ENCODE measurements around the gene ADORA2B.
"Not testable (repeated sequence)": the region's sequence is repeated elsewhere in the genome, so short reads cannot be mapped to it uniquely, and the experiment has no call there.

Gene ADORA2B

GRCh38 chr17:15973016-15973415 lies 28.1 kb downstream of the ADORA2B start:
- H3K27ac ChIP-seq = peak overlapping the region; percentile 39; the same call in 1 of the 2 replicates
- peaks cover 14% of the 10 kb centered on the region for H3K4me1 ChIP-seq (ENCODE audit: low read depth, poor library complexity, severe bottlenecking)
- no peaks in the 10 kb centered on the region for H4K20me1 ChIP-seq (ENCODE audit: insufficient read depth)
- no peaks in the 10 kb centered on the region for H3K36me3 ChIP-seq (ENCODE audit: insufficient read depth)
- H3K79me2 ChIP-seq (ENCODE audit: insufficient read depth, low read depth) = no peaks in the 10 kb centered on the region
- H2AFZ ChIP-seq (ENCODE audit: low read depth) = no peak overlapping the region
- H3K9ac ChIP-seq = no peak overlapping the region
- H3K4me3 ChIP-seq (IDR thresholded peaks at IDR 0.05; ENCODE audit: insufficient read depth, low read depth, low read length) = no peak overlapping the region
- no peaks in the 10 kb centered on the region for H3K27me3 ChIP-seq (ENCODE audit: insufficient read depth, low read depth)
- H3K4me2 ChIP-seq = 0 out of 2 replicates have a peak overlapping the region, but pooled peaks have one; percentile 9
- TF ChIP-seq CTCF (conservative IDR thresholded peaks at IDR 0.05; ENCODE audit: low read depth, low read length) = no peak

DNA sequence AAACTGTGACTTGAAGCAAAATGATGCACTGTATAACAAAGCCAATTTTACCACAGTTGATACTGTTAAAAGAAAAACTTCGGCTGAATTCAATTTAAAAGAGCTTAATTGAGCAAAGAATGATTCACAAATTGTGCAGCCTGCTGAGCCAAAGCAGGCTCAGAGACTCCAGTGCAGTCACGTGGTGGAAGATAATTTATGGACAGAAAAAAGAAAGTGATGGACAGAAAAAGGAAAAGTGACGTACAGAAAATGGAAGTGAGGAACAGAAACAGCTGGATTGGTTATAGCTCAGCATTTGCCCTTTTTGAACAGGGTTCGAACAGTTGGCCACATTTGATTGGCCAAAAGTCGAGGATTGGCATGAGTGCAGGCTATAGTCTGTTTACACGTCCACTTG lies 28.9 kb downstream of the ADORA2B start:
- no peak overlapping the region for H2AFZ ChIP-seq (ENCODE audit: low read depth)
- no peak overlapping the region for H3K4me2 ChIP-seq
- H3K79me2 ChIP-seq (ENCODE audit: insufficient read depth, low read depth) = no peaks in the 10 kb centered on the region
- H3K36me3 ChIP-seq (ENCODE audit: insufficient read depth) = no peaks in the 10 kb centered on the region
- H3K27me3 ChIP-seq (ENCODE audit: insufficient read depth, low read depth) = no peaks in the 10 kb centered on the region
- no peak overlapping the region; the same call in 1 of the 2 replicates for H3K27ac ChIP-seq
- TF ChIP-seq CTCF (conservative IDR thresholded peaks at IDR 0.05; ENCODE audit: low read depth, low read length) = no peak
- no peak overlapping the region for H3K4me3 ChIP-seq (IDR thresholded peaks at IDR 0.05; ENCODE audit: insufficient read depth, low read depth, low read length)
- H4K20me1 ChIP-seq (ENCODE audit: insufficient read depth) = no peaks in the 10 kb centered on the region
- no peak overlapping the region for H3K9ac ChIP-seq
- H3K4me1 ChIP-seq (ENCODE audit: low read depth, poor library complexity, severe bottlenecking) = peaks cover 14% of the 10 kb centered on the region

- no peaks in the 10 kb centered on the region for H3K36me3 ChIP-seq (ENCODE audit: insufficient read depth)
Observed at GRCh38 chr17:15977894-15978293, 33.0 kb downstream of the ADORA2B start.

DNA sequence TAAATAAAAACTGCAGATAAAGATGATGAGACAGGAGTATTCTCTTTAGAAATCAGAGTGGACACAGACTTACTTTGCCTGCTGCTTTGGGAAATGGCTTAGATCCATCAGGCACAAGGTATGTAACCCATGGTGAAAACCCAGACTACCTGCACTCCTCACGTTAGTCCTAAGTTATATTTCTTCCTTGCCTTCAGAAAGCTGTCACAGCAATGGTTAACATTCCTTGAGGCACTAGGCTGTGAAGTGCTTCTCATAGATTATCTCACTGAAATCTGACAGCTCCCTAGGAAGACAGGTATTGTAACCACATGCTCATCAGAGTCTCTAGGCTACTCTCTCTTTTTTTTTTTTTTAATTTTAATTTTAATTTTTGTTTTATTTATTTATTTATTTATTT lies 33.7 kb downstream of the ADORA2B start:
- Histone ChIP-seq H3K27me3 (ENCODE audit: insufficient read depth, low read depth) (no peaks in the 10 kb centered on the region), H3K9ac (no peak overlapping the region), H3K79me2 (ENCODE audit: insufficient read depth, low read depth) (no peaks in the 10 kb centered on the region), H4K20me1 (ENCODE audit: insufficient read depth) (no peaks in the 10 kb centered on the region), H3K4me2 (no peak overlapping the region), H3K4me3 (IDR thresholded peaks at IDR 0.05; ENCODE audit: insufficient read depth, low read depth, low read length) (no peak overlapping the region), H3K27ac (no peak overlapping the region), H2AFZ (ENCODE audit: low read depth) (no peak overlapping the region), H3K36me3 (ENCODE audit: insufficient read depth) (no peaks in the 10 kb centered on the region), H3K4me1 (ENCODE audit: low read depth, poor library complexity, severe bottlenecking) (peaks cover 3% of the 10 kb centered on the region)
- TF ChIP-seq CTCF (conservative IDR thresholded peaks at IDR 0.05; ENCODE audit: low read depth, low read length) = no peak

More at GRCh38 chr17:15977894-15978293, 33.0 kb downstream of the ADORA2B start:
- Histone ChIP-seq H3K4me2 (no peak overlapping the region), H3K4me3 (IDR thresholded peaks at IDR 0.05; ENCODE audit: insufficient read depth, low read depth, low read length) (no peak overlapping the region), H3K27ac (no peak overlapping the region), H3K27me3 (ENCODE audit: insufficient read depth, low read depth) (no peaks in the 10 kb centered on the region), H3K9ac (no peak overlapping the region), H3K79me2 (ENCODE audit: insufficient read depth, low read depth) (no peaks in the 10 kb centered on the region), H4K20me1 (ENCODE audit: insufficient read depth) (no peaks in the 10 kb centered on the region), H2AFZ (ENCODE audit: low read depth) (no peak overlapping the region), H3K4me1 (ENCODE audit: low read depth, poor library complexity, severe bottlenecking) (peaks cover 9% of the 10 kb centered on the region)
- TF ChIP-seq CTCF (conservative IDR thresholded peaks at IDR 0.05; ENCODE audit: low read depth, low read length) = no peak

DNA sequence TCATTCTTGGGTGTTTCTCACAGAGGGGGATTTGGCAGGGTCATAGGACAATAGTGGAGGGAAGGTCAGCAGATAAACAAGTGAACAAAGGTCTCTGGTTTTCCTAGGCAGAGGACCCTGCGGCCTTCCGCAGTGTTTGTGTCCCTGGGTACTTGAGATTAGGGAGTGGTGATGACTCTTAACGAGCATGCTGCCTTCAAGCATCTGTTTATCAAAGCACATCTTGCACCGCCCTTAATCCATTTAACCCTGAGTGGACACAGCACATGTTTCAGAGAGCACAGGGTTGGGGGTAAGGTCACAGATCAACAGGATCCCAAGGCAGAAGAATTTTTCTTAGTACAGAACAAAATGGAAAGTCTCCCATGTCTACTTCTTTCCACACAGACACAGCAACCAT lies 34.1 kb downstream of the ADORA2B start:
- not testable (repeated sequence) for H3K4me2 ChIP-seq; H3K4me3 ChIP-seq (IDR thresholded peaks at IDR 0.05; ENCODE audit: insufficient read depth, low read depth, low read length); H3K4me1 ChIP-seq (ENCODE audit: low read depth, poor library complexity, severe bottlenecking); H3K27ac ChIP-seq; H3K36me3 ChIP-seq (ENCODE audit: insufficient read depth); H3K9ac ChIP-seq; H4K20me1 ChIP-seq (ENCODE audit: insufficient read depth); H2AFZ ChIP-seq (ENCODE audit: low read depth); H3K27me3 ChIP-seq (ENCODE audit: insufficient read depth, low read depth); H3K79me2 ChIP-seq (ENCODE audit: insufficient read depth, low read depth)
